Fibroblast of peridontal ligament (primary cell): ENCODE measurements around the gene BET1L.

ENCODE experiments used
- DNase-seq: peaks from one replicate; pipeline ENCODE4 v3.0.0-alpha.2; 2010; ENCODE audit errors: extremely low read depth

BET1L gene

DNA sequence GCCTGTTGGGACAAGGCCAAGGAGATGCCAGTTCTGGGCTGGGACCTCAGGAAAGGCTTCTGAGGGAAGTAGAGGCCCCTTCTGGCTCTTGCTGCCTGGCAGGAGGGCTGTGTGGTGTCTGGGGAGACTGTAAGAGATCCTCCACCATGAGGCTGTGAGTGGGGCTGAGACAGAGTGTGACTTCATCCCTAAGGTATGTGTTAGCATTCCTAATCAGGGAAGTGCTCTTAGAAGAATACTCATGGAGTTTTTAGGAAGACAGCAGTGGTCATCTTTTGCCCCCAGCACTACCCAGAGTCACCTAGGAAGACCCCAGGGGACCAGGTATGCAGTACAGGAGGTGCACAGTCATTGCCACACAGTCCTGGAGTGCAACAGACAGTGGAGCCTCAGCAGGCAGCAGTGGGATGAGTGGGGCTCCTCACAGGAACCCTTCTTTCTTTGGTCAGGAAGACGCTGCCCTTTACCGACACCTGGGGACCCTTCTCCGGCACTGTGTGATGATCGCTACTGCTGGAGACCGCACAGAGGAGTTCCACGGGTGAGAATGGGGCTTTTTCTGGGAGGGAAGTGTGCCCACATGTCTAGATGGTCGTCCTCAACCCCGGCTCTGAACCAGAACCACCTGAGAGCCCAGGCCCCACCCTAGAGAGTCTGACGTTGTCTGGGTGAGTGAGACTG is 3.1 kb upstream of the BET1L start:
- DNase-seq = peak; percentile 79

DNA sequence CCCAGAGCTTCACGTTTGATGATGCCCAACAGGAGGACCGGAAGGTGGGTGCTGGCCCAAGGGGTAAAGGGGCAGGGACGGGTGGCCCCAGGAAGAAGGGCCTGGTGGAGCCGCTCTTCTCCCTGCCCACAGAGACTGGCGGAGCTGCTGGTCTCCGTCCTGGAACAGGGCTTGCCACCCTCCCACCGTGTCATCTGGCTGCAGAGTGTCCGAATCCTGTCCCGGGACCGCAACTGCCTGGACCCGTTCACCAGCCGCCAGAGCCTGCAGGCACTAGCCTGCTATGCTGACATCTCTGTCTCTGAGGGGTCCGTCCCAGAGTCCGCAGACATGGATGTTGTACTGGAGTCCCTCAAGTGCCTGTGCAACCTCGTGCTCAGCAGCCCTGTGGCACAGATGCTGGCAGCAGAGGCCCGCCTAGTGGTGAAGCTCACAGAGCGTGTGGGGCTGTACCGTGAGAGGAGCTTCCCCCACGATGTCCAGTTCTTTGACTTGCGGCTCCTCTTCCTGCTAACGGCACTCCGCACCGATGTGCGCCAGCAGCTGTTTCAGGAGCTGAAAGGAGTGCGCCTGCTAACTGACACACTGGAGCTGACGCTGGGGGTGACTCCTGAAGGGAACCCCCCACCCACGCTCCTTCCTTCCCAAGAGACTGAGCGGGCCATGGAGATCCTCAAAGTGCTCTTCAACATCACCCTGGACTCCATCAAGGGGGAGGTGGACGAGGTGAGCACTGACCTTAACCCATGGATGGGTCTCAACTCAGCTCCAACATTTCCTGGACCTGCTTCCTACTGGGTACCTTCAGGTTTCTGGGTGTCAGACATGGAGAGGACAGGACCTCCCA is 2.3 kb upstream of the BET1L start:
- DNase-seq = no peak

DNA sequence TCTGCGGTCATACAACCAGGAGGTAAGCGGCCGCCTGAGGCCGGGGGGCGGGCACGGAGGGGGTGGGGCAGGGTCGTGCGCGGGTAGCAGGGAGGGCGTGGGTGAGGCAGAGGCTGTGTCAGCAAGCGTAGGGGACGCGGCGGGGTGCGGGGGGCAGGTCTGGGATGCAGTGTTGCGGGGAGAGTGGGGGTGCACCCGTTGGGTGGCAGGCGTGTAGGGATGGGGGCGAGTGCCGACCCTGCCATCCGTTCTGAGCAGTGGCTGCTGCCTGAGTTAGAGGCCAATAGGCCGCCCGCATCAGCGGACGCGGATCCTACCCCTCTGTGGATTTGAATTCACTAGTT is 1.7 kb upstream of the BET1L start:
- no peak for DNase-seq

DNA sequence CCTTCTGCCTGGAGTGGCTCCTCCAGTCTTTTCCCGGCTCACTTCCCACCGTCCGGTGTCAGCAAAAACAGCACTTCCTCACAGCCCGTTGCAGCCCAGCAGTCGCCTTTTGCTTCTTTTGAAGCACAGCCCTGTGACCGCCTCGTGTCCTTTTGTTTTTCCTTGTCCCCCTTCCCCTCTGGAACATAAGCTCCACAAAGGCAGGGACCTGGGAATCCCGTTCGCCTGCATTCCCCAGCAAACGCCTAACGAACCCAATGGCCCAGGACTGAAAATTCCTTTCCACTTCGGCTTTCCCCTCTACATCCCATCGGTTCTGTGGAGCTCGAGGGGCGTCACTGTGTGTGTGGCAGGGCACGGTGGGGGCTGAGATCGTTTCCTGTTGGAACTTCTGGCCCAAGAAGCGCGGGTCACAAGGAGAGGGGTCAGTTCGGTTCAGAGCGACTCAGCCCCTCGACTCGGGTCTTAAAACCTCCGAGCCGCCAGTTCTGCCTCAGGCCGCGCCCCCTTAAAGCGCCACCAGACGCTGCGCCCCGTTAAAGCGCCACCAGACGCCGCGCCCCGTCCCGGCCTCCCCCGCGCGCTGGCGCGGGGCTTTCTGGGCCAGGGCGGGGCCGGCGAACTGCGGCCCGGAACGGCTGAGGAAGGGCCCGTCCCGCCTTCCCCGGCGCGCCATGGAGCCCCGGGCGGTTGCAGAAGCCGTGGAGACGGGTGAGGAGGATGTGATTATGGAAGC is 1.1 kb upstream of the BET1L start:
- peak; percentile 57 for DNase-seq

DNA sequence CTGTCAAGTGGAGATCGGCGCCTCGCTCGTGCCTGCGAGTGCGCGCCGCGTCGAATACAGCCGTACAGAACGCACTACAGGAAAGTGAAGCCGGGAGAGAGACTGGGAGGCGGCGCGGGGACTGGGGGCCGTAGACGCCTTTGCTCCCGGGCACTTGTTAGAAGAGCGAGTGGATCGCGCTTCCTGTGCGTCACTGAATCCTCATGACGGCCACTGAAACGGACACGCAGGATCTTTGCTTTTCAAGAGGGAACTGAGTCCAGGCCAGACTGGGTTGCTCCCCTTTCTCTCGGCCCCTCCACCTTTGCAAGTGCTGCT is 623 bp upstream of the BET1L start:
- peak; percentile 65 for DNase-seq

DNA sequence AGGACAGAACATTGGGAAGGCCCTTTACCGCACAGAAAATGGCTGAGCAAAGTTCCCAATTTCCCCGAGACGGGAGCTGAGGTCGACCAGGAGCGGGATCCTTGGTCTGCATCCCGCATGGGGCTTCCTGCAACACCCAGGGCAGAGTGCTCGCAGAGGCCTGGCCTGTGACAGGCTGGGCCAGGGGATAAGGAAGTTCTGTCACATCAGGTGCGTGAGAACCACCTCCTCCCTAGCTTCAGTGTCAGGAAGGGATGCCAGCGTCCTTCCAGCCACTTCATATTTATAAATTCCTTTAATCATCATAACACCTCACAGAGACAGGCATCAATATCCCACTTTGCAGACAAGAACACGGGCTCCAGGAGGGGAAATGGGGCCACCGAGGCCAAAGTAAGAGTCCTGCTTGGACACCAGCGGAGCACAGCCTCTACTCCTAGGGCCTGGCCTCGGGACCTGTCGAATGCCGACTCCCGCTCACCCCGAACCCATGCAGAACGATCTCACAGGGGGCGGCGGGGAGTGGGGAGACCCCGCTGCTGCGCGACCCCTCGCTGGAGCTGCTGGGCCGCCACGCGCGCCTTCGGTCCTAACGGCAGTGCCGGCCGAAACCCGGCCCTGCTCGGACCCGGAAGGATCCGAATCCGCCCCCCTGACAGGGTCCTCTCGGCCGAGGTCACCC is 532 bp downstream of the BET1L start:
- DNase-seq = peak; percentile 18

DNA sequence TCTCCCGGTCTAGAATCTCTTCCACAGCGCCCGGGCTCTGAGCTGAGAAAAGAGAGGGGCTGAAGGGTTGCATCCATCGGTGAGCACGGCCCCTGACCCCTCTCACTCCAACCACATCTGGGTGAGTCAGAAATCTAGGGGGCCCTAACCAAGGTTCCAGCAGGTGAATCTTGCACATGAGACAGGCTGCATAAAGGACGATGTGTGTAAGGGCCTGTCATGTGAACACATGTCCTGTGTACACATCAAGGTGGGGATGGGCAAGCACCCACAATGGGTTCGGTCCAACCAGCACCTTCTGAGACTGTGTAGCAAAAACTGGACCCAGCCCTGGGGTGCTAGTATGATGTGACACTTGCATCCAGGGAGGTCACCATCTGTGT is 1.2 kb downstream of the BET1L start:
- no peak for DNase-seq

DNA sequence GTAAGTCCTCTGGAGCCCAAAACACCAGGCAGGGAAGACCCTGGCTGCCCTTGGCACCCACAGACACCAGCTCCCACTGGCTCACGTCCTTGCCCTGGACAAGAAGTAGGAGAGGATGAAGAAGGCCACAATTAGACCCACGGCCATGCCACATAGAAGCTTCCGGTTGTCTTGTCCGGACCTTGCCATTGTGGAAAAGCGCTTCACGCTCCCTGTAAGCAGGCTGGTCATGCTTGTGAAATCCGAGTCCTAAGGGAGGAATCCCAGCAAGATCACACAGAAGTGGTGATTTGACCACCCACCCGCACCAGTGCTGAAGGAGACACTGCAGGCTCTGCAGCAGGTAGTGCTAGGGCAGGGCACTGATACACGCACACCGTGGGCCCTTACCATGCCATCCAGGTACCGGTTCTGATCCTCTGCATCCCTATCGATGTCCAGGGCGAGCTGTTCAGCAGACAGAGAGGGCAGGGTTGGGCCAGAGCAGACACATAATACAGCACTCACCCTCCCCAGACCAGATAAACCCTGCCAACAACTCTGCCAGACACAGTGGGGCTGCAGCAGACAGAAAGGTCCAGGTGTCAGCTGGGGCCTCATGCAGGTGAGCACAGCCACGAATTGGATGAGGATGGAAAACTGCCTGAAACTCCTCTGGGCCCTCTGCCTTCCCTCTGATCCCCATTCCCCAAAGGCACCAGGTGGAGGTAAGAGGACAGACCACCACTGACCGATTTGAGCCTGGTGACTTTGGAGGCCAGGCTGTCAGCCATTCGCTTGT is 1.8 kb downstream of the BET1L start:
- DNase-seq = no peak

DNA sequence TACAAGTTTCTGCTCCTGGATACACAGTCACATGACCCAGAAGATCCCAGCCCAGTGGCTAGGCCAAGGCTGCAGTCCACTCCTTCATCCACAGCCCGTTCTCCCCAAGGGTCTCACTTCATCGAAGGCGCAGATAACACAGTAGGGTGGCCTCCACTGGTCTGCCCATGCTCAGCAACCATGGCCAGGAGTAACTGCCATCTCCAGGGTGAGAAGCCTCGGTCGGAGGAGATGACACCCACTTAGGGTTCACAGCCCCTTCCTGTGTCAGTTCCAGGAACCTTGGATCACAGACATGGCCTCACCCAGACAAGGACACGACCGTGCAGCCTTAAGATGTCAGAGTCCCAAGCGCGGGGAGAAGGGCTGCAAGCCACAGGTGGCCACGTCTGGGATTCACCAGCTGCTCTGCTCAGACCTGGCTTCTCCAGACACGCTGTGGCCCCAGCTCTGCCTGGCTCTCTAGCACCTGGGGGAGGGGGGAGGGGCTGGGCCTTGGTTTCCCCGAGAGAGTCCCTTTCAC is 2.6 kb downstream of the BET1L start:
- DNase-seq = no peak

DNA sequence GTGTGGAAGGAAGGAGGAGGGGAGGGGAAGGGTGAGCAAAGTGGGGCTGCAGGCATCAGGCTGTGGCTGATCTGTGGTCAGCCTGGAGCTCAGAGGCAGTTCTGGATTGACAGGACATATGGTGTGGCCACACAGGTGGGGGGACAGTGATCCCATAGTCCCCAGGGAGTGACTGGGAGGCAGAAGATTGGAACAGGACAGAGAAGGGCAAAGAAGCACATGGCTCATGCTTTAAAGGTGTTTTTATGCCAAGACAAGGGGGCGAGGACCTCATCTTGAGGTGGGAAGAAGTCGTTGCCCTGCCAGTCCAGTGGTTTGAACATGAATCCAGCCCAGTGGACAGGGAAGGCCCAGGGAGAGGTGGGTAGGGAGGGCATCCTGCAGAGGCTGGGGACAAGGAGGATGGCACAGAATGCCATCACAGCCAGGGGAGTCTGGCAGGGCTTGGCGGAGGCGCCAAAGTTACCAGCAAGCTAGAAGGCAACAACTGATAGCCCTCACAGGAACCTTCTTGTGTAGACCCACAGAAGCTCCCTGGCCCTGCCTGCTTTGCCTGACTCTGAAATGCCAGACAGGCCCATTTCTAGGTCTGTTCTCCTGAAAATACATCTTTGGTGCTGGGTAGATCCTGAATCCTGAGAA is 3.1 kb downstream of the BET1L start:
- DNase-seq = no peak

DNA sequence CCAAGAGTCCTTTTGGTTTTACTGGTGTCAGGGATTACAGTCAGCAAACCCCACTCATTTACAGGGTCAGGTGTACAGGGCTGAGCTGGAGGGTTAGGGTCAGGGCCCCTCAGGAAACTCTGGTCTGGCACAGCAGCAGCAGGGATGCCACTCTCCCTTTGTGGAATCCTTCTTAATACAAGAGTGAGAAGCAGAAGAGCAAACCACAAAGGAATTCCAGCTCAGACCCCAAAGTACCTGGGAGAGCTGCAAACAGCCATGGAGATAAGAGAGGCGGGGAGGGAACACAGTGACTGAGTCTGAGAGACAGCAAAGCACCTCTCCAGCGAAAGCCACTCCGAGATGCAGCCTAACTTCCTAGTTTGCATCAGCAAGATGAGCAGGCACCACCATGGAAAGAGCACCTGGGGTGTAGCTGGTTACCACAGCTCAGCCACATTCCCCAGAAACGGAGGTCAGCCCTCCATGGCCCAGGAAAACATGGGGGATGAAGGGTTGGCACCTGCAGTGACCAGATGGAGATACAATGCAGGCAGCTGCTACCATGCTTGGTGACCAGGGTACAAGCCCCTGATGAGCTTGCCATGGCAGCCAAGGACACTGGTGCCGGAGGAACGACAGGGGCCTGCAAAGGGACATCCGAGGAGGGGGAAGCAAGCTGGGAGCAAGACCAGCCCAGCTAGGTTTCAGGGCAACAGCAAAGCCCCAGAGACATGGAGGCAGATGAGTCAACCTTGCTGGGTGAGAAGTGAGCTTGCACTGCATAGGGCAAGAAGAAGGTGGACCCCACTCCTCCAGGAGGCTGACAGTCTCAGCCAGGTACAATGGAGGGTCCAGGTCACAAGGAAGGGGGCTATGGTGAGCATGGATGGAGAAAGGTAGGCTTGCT is 3.9 kb downstream of the BET1L start:
- DNase-seq = no peak

DNA sequence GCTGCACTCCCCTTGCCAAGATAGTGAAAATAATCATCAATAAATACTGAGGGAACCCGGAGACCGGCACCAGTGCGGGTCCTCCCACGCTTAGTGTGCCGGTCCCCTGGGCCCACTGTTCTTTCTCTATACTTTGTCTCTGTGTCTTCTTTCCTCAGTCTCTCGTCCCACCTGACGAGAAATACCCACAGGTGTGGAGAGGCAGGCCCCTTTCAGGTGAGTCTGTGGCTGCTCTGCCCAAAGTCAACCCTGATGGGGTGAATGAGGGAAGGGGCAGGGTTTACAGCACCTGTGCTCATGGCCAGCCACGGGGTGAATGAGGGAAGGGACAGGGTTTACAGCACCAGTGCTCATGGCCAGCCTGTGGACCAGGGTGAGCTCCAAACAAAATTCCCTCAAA is 4.7 kb downstream of the BET1L start:
- no peak for DNase-seq

DNA sequence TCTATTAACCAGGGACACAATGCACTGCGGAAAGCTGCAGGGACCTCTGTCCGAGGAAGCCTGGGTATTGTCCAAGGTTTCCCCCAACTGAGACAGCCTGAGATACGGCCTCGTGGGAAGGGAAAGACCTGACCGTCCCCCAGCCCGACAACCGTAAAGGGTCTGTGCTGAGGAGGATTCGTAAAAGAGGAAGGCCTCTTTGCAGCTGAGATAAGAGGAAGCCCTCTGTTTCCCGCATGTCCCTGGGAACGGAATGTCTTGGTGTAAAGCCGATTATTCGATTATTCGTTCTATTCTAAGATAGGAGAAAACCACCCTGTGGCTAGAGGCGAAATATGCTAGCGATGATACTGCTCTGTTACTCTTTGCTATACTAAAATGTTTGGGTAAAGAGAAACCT is 5.2 kb downstream of the BET1L start:
- no peak for DNase-seq

DNA sequence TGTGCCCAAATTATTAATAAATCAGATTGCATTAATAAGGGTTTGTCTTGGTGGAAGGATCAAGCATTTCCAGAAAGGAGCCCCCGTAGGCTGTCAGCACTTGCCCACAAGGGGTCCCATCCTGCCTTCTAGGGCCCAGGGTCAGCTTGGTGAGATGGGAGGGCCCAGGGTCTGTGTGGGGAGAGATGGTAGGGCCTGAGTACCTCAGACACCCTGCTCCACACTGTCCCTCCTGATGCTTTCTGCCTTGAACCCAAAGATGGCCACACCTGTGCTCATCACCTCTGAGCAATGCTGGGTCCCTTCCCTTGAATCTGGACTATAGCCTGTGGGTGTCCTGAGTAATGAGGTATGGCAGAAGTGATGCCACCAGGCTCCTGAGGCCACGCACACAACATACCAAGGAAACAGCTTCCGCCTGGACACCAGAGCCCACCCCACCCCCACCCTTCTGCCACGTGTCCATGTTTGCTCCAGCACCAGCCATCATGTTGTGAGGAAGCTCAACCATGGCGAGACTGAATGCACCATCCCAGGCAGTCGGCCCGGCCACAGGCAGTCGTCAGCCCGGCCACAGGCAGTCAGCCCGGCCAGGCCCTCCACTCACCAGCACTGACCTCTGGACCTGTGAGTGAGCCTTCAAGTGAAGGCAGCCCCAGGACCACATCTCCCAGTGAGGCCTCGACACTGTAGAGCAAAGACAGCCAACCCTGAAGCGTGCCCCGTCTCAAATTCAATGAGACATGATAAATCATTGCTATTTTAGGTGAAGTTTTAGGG is 6.8 kb downstream of the BET1L start:
- no peak for DNase-seq

DNA sequence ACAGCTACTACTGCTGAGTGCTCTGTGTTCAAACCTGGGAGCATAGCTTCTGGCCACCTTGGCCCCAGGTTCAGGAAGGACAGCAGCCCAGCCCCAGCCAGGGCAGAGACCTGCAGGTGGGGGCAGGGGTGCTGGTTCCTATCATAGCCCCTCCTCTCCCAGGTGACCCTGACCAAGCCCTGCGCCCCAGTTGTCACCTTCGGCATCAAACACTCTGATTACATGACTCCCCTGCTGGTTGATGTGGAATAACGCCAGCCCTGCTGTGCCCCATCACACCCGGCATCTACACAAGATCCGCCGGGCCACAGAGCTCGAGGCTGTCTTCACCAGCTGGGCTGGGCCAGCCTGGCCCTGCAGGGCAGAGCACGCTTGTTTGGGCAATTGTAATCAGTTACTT is 7.4 kb downstream of the BET1L start:
- DNase-seq = no peak

DNA sequence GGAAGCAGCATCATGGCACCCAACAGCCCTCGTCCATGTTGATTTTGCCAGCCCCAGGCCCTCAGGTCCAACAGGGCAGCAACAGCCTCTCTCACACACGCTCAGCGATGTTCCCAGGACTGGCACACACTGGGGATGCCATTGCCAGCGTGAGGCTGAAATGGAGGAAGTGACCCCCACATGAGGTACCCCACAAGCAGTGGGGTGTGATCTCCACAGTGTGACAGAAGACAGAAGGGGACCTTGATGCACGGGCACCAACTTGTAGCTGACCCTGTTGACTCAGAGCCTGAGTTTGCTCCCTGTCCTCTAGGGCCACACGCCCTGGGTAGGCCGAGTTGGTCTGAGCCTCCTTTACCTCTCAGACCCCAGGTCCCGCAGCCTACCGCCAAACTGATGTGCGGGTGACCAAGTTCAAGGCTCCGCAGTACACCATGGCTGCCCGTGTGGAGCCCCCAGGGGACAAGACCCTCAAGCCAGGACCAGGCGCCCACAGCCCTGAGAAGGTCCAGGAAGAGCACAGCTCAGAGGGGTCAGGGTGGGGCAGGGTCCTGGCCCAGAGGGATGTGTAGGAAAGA is 8.1 kb downstream of the BET1L start:
- DNase-seq = no peak

DNA sequence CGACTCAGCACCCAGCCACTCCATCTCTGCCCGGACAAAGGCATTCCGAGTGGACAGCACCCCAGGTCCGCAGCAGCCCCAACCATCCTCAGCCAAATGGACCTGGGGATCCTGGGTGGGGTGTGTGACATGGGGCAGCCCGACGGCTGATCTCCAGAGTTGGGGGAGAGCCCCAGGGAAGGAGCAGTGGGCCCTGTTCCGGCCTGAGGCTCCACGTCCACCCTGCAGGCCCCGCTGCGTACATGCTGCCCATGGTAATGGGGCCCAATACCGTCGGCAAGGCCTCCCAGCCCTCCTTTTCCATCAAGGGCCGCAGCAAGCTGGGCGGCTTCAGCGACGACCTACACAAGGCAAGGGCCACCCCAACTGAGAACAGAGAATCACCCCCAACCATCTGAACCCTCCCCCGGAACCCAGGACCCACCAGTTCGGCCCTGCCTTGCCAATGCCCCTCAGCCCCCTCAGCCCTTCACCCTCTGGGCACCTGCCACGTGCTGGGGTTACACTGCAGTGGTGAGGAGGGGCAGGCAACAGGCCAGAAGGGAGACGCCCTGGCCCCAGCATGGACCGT is 8.9 kb downstream of the BET1L start:
- DNase-seq = no peak

DNA sequence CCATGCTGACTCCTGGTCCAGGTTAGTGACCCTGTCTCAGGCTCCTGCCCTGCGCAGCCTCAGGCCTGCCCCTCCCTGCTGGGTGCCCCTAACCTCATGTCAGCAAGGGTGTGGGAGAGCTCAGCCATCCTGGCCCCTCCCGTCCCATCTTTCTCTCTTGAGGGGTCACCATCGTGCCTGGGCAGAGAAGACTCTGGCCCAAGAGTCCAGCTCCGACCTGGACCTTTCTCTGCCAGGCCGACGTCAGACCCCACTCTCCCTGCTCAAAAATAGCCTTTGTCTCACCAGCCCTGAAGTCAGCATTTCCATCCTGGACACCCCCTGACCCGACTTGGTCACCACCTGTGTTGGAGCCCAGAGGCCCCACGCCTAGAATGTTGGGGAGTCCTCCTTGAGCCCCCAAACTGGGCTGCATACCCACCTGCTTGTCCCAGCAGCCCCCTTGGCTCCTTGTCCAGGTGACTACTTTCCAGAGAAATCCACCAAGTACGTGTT is 9.4 kb downstream of the BET1L start:
- no peak for DNase-seq
